AML-193 (cell line): ENCODE results near the gene LMO4.
A peak's percentile ranks its signal among the peaks of the same experiment; 100 is the strongest.

Source experiments
- DNase-seq, 2 experiments: peaks; one replicate each; lab custom pipeline; 2025; lab: John Stamatoyannopoulos, UW

Gene LMO4

GRCh38 chr1:87327376-87328271 lies 1.1 kb upstream of the LMO4 start:
- no peak for DNase-seq

- DNase-seq = no peak
These were observed 408 bp downstream of the LMO4 start for GRCh38 chr1:87329051-87329525.

GRCh38 chr1:87329526-87330056 lies 911 bp downstream of the LMO4 start:
- peak; percentile 0 to 34 for DNase-seq

- DNase-seq = peak in 1 of 2 experiments; percentile 3
These were observed 1.6 kb downstream of the LMO4 start for GRCh38 chr1:87330057-87330884.

DNA sequence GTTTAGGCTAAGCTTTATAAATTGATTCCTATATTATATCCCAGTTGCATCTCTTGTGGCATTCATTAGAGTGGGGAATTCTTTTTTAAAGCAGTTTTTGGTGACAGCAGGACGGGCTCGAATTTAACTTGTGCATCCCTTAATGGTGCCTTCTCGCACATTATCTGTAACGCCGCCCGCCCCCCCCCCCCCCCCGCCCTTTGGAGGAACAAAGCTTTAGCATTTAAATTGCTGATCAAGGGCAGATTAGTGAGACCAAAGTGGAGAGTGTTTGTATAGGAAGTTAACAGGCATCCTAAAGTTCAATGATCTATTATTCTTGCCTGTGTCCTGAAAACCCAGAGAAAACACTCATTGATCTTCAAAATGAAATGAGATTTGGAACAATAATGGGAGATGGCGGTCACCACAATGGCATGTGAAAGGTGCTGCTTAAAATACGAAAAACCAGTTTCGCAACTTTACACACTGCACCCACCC lies 2.2 kb downstream of the LMO4 start:
- DNase-seq = peak; percentile 1 to 6

DNA sequence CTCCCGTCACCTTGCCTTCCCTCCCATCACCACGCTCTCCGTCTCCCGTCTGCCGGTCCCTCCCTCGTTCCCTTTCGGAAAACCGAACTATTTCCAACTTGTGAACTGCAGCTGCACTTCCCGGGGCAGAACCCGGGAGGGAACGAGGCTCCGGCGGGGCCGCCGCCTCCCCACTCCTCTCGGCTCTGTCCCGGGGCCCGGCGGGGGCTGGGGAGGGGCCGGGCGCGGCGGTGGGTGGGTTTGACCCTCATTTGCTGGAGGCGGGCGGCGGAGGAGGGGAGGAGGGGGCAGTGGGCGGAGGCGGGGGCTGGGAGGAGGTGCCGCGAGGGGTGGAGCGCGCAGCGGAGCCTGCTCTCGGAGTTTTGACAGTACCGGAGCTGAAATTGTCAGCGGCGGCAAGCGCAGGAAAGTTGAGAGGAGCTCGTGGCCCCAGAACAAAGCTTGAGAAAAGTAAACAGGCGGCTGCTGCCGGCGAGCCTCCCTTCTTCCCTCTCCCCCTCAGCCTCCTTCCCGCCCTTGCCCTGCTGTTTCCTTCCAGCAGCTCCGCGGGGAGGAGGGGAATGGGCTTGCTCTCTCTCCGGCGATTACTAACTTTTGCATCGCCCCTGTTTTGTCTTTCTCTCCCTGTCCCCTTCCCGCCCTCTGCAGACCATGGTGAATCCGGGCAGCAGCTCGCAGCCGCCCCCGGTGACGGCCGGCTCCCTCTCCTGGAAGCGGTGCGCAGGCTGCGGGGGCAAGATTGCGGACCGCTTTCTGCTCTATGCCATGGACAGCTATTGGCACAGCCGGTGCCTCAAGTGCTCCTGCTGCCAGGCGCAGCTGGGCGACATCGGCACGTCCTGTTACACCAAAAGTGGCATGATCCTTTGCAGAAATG lies 2.9 kb downstream of the LMO4 start:
- peak in 1 of 2 experiments; percentile 0 for DNase-seq

DNA sequence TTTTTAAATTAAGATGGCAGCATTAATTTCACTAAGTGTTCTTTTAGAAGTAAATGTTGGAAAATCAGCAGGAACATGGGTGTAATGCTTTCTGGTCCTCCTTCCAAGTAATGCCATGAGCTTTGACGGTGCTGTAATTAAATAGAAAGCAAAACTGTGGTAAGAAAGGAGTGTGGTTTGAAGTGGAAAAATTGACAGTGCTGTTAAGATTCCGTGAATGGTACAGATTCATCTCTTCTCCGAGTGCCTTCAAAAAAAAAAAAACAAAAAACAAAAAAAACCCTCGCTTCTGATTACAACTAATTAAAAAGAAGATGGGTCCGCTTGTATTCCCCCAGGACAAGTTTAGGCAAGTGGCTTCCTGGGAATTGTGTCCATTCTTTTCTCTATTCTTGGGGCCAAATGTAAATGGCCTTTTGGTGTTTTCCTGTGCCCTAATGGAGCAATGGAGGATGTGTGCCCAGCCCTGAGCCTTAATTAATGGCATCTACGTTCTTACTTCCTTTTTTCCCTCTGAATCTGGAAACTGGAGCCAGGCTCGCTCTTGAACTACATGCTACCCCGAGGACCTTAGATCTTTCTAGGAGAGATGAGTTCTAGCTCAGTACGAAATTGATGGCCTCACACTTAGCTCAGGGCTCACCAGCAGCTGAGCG lies 5.1 kb downstream of the LMO4 start:
- DNase-seq = no peak

DNA sequence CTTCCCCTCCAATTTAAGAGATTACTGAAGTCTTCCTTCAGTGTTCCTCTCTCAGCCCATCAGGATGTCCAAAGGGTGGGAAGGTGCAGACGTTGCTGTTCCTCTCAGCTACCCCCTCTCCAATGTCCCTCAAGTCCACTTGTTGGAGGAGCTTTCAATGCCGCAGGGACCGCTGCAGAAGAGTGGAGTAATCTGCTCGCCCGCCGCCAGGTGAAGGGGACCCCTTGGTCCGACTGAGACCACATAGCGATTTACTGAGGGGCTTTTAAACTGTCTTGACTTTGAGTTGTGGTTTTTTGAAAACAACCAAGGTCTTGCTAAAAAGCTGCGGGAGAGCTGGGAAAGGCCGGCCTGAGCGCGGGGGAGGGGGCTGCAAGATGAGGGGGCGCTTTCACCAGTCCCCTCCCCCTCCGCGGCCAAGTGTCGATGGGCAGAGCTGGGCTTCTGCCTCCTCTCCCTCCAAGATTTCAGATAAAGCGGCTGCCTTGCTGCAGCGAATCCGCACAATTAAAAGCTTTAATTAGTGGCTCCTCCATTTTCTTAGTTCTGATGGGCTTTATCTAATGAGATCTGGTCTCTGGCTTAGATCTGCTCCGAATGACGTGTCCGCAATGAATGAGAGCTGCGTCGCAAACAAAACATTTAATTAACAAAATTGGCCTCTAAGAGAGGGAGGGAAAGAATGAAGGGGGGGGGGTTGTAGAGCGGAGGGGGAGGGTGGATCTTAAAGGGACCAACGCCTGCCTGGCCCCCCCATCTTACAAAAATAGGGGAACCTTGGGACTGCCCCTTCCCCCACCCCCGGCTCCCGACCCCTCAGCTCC lies 5.9 kb downstream of the LMO4 start:
- no peak for DNase-seq

GRCh38 chr1:87335175-87335884 lies 6.7 kb downstream of the LMO4 start:
- no peak for DNase-seq

DNA sequence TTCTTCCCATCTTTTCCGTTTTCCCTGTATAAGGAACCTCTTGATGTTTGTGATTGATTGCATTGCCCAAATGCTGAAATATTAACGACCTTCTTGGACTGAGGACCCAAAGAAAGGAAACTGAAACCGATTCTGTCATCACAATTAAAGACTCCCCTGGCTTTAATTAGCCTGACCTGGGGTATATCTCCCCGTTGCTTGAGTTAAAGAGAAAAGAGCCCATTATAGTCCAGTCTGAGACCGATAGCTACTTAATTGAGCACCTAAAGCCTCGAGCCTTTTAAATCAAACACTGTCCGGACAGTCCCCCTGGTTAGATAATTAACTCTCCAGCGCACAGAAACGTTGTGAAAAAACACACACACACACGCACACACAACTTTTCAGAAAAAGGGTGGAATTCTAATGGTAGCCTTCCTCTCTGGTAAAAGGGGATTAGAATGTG lies 8.0 kb downstream of the LMO4 start:
- no peak for DNase-seq

GRCh38 chr1:87337606-87338005 lies 8.9 kb downstream of the LMO4 start:
- DNase-seq = no peak

GRCh38 chr1:87338566-87338965 lies 9.9 kb downstream of the LMO4 start:
- no peak for DNase-seq

DNA sequence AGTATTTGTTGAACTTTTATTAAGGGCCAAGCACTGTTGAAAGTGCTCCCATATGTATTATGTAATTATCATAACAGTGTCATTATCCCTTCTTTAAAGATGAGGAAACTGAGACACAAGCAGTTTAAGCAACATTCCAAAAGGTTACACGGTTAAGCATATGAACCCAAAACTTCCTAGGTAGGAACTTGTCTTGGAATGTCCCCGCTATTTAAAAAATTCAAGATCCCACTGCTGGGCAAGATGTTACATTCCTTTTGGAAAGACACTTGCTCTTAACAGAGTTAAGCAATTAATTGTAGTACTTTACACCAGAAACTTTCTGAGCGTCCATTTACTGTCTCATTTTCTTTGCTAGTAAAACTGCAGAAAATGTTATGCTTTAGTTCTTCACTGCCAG lies 15.6 kb downstream of the LMO4 start:
- DNase-seq = no peak

GRCh38 chr1:87346130-87346814 lies 17.6 kb downstream of the LMO4 start:
- no peak for DNase-seq

DNA sequence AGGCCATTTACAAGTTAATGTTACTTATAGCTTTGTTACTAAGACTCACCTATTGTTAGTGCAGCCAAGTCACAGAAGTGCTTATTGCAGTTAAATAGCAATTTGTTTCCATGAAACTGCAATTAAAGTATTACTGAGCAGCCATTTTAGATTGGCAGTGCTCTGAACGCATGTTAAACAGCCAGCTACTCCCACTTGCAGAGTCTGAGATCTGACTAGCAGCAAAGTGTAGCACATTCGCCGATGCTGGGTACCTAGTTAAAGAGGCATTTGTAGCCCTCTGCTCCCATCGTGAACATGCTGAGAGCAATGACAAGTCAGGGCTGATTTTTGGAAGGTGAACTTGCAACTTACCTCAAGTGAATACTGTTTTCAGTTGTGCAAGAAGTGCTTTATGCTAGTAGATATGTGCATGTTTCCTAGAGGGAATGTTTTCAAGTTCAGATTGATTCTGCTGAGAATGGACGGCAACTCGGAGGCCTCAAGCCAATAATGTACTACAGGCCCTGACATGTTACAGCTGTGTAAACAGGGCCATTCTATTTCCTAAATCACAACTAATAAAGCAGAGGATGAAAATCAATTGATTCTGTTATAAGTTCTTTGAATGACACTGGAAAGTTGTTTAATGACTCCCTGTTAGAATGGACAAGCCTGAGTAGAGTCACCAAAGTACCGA lies 19.8 kb downstream of the LMO4 start:
- DNase-seq = no peak

DNA sequence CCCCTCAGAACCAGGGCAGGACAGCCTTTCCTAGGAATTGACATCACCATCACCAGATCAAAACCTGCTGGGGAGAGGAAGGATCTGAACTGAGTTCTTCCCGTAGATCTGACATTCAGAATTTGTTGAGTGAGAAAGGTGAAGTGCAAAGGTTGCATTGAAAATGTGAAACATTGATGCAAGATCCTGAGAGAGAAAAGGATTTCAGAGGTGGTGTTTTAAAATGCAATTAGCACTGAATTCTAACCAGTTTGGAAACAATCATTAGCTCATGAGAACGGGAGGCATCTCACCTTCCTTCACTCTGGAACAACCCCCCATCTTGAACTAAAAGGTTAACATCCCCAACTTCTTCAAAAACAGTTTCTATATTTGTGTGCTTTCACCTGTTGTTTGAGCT lies 20.4 kb downstream of the LMO4 start:
- no peak for DNase-seq

DNA sequence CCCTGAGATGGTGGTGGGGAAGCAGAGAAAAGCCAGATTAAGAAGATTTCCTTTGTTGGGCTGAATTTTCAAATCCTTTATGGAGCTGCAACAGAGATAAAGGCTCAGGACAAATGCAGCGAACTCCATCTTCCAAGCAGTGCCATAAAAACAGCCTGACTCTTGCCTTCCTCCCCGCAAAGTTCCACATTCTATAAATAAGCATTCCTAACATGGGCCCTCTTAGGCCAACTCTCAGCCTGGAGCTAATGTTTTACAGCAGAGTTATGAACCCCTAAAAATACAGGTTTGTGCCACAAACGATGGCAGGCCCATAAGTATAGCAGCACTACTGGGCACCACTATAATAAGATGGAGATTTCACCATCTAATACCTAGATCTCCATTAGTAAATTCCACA lies 27.2 kb downstream of the LMO4 start:
- no peak for DNase-seq

DNA sequence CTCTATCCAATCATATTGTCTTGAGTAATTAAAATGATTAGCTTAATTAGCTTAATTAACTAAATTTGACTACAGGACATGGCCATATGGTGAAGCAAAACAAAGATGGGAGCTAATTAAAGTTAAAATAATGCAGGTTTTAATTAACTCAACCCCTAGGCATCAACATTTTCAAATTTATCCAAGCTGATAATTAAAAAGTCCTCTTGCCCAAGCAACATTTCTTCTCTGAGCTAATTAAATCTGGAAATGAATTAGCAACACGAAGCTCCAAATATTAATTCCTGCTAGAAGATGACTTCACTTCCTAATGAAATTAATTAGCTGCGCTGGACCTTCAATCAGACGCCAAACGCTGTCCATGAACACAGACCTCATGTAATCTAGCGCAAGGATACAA lies 27.9 kb downstream of the LMO4 start:
- DNase-seq = no peak
